ENCODE results near the gene LANCL1. TPM values are rescaled to one million over a fixed set of nuclear protein-coding genes. Genes with fewer than 3 reads are reported as not detected.

The LANCL1 gene
- total RNA-seq, 1 experiment from 2014 or later = 49.9 TPM

DNA sequence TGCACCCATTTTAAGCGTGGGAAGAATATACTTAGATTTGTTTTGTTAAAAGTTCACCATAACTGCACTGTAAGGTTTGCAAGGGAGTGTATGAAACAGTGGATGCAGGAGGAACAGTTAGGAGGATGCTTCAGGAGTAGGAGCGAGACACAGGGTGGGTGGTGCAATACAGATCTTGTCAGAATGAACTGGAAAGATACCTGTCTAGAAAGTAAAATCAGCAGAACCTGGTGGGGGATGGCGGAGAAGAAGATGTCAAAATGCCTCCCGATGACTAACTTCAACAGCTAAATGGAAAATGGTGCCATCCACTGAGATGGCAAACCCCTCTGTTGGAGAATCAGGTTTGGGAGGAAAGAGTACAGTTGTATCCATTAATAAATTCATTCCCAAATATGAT lies 18.2 kb downstream of the LANCL1 start:
- H3K23ac ChIP-seq (ENCODE audit: insufficient read length, low read depth, low read length) = no peak overlapping the region
- DNase-seq = no peak
- no peak overlapping the region for H2AK5ac ChIP-seq (ENCODE audit: insufficient read length, low read length)
- no peak overlapping the region for H3K18ac ChIP-seq (ENCODE audit: insufficient read length, low read depth, low read length)
- no peaks in the 10 kb centered on the region for H3K9me3 ChIP-seq (ENCODE audit: control insufficient read depth, low read depth, low read length)
- no peak overlapping the region for H2BK5ac ChIP-seq (ENCODE audit: insufficient read length, low read length)
- no peak overlapping the region for H4K91ac ChIP-seq (ENCODE audit: insufficient read length, low read depth, low read length)
- TF ChIP-seq, protein P1, sequence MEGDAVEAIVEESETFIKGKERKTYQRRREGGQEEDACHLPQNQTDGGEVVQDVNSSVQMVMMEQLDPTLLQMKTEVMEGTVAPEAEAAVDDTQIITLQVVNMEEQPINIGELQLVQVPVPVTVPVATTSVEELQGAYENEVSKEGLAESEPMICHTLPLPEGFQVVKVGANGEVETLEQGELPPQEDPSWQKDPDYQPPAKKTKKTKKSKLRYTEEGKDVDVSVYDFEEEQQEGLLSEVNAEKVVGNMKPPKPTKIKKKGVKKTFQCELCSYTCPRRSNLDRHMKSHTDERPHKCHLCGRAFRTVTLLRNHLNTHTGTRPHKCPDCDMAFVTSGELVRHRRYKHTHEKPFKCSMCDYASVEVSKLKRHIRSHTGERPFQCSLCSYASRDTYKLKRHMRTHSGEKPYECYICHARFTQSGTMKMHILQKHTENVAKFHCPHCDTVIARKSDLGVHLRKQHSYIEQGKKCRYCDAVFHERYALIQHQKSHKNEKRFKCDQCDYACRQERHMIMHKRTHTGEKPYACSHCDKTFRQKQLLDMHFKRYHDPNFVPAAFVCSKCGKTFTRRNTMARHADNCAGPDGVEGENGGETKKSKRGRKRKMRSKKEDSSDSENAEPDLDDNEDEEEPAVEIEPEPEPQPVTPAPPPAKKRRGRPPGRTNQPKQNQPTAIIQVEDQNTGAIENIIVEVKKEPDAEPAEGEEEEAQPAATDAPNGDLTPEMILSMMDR (conservative IDR thresholded peaks at IDR 0.05) = no peak
- H2BK15ac ChIP-seq (ENCODE audit: low read depth, low read length) = no peak overlapping the region
- WGBS (ENCODE audit: extremely low coverage, insufficient read length, low lambda C conversion rate) = no CpG with 5 or more reads among the region's 4 CpGs
- no peaks in the 10 kb centered on the region for H3K79me1 ChIP-seq (ENCODE audit: insufficient read depth, low read depth, low read length, poor library complexity, severe bottlenecking)
- Mint-ChIP-seq H3K27ac (no peak overlapping the region; a peak in 1 of 7 replicates), H3K4me3 (no peak overlapping the region), H3K4me1 (no peaks in the 10 kb centered on the region), H3K9me3 (no peaks in the 10 kb centered on the region), H3K36me3 (ENCODE audit: insufficient read depth in 1 of 3, low read depth in 3 of 3) (peaks cover 6 to 38% (median 29%) of the 10 kb centered on the region in 3 experiments; a peak in 6 of 7 replicates), H3K27me3 (ENCODE audit: low read depth) (no peaks in the 10 kb centered on the region)
- H3T11ph ChIP-seq (ENCODE audit: low read length) = no peak overlapping the region
- no peak overlapping the region for H3K14ac ChIP-seq (ENCODE audit: insufficient read depth, low read length)
- H3K4me1 ChIP-seq (ENCODE audit: insufficient read depth, low read length) = no peaks in the 10 kb centered on the region
- no peak overlapping the region for H4K8ac ChIP-seq (replicated peaks; ENCODE audit: insufficient read length, low read depth, low read length)
- H4K5ac ChIP-seq (ENCODE audit: insufficient read length, low read depth, low read length) = no peak overlapping the region
- H3K27ac ChIP-seq (ENCODE audit: insufficient read length, low read depth, low read length) = no peak overlapping the region
- no peak overlapping the region for H3K4me2 ChIP-seq (ENCODE audit: insufficient read depth, insufficient read length, low read length)
- no peak overlapping the region for H3K9ac ChIP-seq (ENCODE audit: extremely low read depth, insufficient read length, low read length)
- H3K27me3 ChIP-seq (ENCODE audit: insufficient read depth, low read length) = no peaks in the 10 kb centered on the region
- no peak overlapping the region for H3K56ac ChIP-seq (ENCODE audit: insufficient read length, low read depth, low read length)
- no peak overlapping the region for H2BK20ac ChIP-seq (ENCODE audit: low read depth, low read length, poor library complexity, severe bottlenecking)
- H2BK120ac ChIP-seq (ENCODE audit: low read depth, low read length, poor library complexity, severe bottlenecking) = no peak overlapping the region
- H3K23me2 ChIP-seq (ENCODE audit: insufficient read length, low read depth, low read length, poor library complexity, severe bottlenecking) = no peaks in the 10 kb centered on the region
- no peaks in the 10 kb centered on the region for H4K20me1 ChIP-seq (ENCODE audit: control insufficient read depth, insufficient read depth, insufficient read length)
- H3K4ac ChIP-seq (ENCODE audit: low read depth, low read length) = no peak overlapping the region
- no peak overlapping the region for H2BK12ac ChIP-seq (ENCODE audit: insufficient read length, low read depth, low read length)
- no peaks in the 10 kb centered on the region for H3K79me2 ChIP-seq (ENCODE audit: insufficient read depth, low read length)
- H2AFZ ChIP-seq (ENCODE audit: low read length) = no peak overlapping the region

Measured in H9 (cell line).